GM21360 (cell line): ENCODE data around the gene KRT80.
"Not testable (repeated sequence)": the region's sequence is repeated elsewhere in the genome, so short reads cannot be mapped to it uniquely, and the experiment has no call there.

Experiments used
- ATAC-seq: cut with Tn5 transposase; IDR thresholded peaks from one replicate; pipeline ENCODE4 v1.9.1; 2021; ENCODE audit warnings: mild to moderate bottlenecking, moderate library complexity; ENCODE audit not compliant: unreplicated experiment

KRT80 gene

GRCh38 chr12:52191841-52192791, at the start of gene KRT80:
KRT80 (minus strand) TSS chr12:52192014; CDS start chr12:52191902, 112 bp downstream.
- ATAC-seq, result no peak

GRCh38 chr12:52241205-52241842, 49.5 kb upstream of the KRT80 start:
- no peak for ATAC-seq

GRCh38 chr12:52240247-52240646, 48.4 kb upstream of the KRT80 start:
- not testable (repeated sequence) for ATAC-seq

- no peak for ATAC-seq
These were observed 48.0 kb upstream of the KRT80 start for GRCh38 chr12:52239767-52240166.

- ATAC-seq, result no peak
These were observed 47.3 kb upstream of the KRT80 start for GRCh38 chr12:52238916-52239646.

- ATAC-seq, result no peak
These were observed 46.5 kb upstream of the KRT80 start for GRCh38 chr12:52238207-52238840.

- ATAC-seq, result no peak
These were observed 44.7 kb upstream of the KRT80 start for GRCh38 chr12:52236386-52237050.

- no peak for ATAC-seq
These were observed 44.1 kb upstream of the KRT80 start for GRCh38 chr12:52235822-52236361.

GRCh38 chr12:52235001-52235764, 43.4 kb upstream of the KRT80 start:
- ATAC-seq, result no peak

GRCh38 chr12:52234223-52234810, 42.5 kb upstream of the KRT80 start:
- no peak for ATAC-seq

GRCh38 chr12:52233462-52234207, 41.8 kb upstream of the KRT80 start:
- ATAC-seq, result no peak

- no peak for ATAC-seq
These were observed 41.1 kb upstream of the KRT80 start, which contains the start of gene KRT7 for GRCh38 chr12:52232674-52233461. KRT7 (plus strand) TSS chr12:52233243; CDS start chr12:52233297, 54 bp downstream.

GRCh38 chr12:52232203-52232673, 40.4 kb upstream of the KRT80 start:
- no peak for ATAC-seq

GRCh38 chr12:52231305-52232202, 39.7 kb upstream of the KRT80 start:
- no peak for ATAC-seq

- no peak for ATAC-seq
These were observed 38.8 kb upstream of the KRT80 start for GRCh38 chr12:52230364-52231281.
